GM21526 (cell line): Measurements from ENCODE around the gene CDH11.

Experiments
- ATAC-seq: cut with Tn5 transposase; IDR thresholded peaks from one replicate; pipeline ENCODE4 v1.9.1; 2021; ENCODE audit warnings: moderate library complexity; ENCODE audit not compliant: unreplicated experiment, low FRiP score

Gene CDH11

DNA sequence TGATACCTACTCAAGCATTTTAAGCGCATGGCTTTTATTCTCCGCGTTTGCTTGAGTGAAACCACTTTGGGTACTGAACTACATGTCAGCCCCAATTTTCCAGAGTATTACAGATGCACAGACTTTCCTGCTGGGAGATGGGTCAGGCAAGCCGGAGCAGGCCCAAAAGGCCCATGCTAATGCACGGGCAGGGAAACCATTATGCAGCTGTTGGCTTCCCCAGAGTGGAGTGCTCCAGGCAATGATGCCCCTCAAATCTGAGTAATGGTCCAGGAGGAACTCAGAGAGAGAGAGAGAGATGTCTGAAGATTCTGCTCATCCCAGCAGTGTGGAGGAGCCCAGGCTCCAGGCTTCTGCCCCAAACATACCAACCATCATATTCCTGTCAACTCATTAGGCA is 80.2 kb downstream of the CDH11 start:
- ATAC-seq = no peak

DNA sequence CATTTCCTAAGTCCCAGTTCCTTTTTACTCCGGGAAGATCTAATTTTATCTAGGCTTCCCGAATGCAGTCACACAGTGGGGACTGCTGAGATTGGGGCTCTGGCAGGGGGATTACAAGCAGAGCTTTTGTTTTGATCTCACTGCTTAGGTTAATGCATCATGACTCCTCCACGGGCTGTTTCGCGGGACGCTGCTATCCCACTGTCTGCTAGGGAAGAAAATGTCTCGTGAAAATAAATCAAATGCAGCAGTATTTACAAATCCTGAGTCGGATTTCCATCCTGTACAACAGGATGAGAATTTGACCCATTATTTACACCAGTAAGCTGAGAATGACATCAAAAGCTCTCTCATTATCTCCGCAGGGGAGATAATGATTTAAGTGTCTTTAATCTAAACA is 83.8 kb downstream of the CDH11 start:
- no peak for ATAC-seq

DNA sequence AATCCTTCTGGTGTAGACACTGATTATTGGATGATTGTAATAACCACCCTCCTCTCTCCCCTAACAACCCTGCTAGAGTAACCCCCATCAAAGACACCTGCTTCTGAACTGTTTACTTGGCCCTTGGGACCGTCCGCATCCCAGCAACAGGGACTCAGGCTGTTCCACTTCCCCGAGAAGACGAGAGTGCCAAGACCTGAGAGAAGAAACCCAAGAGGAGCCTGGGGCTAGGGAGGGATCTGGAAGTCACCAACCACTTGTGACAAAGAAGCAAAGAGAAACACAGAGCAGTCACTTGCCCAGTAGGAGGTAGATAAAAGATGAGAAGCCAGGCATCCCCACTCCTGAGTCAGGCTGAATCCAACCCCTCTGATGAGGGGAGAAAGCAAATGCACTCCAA is 84.3 kb downstream of the CDH11 start:
- ATAC-seq = no peak

DNA sequence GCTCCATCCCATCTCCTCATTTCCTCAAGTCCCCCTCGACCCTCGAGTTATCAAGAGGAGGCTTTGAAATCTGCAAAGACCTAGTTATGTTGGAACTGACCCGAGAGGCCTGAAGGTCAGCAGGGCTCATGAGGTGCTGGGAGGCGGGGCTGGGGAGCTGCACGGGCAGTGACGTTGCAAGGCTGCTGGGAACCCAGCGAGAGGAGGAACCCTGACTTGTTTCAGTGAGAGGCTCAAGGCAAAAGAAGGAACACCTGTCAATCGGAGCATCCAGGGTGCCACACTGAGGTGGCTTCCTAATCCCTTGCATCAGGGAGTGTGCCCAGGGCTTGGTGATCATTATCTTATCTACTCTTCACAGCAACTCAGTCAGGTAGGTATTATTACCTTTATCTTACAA is 86.9 kb downstream of the CDH11 start:
- no peak for ATAC-seq

DNA sequence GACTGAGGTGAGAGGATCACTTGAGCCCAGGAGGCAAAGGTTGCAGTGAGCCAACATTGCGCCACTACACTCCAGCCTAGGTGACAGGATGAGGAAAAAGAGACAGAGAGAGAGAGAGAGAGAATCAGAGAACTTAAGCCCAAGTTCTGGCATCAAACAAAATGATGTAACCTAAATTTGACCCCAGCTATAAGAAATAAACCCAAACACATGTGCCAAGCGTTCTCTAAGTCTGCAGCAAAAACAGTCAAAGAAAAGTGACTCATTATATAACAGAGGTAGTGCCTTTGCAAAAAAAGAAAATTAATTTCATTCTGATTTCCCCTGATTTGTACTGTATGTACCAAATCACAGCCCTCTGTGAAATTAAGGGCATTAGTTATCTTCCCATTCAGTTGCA is 89.5 kb downstream of the CDH11 start:
- ATAC-seq = no peak

DNA sequence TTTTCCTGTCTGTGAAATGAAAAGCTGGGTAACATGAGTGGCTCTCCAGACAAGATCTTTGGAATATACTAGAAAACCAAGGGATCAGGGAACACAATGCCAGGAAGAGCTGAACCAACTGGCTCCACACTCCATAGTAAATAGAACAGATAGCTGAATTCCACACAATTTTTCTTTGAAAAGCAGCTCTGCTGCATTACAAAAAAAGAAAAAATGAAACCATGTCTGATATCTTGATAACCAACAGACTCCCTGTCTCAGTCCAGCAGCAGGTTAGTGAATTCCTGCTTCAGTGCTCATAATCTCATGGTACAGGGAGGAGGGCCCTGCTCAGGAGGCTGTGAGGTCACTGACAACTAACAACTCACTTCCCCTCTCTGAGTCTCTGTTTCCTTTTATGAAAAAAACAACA is 97.1 kb downstream of the CDH11 start:
- no peak for ATAC-seq

DNA sequence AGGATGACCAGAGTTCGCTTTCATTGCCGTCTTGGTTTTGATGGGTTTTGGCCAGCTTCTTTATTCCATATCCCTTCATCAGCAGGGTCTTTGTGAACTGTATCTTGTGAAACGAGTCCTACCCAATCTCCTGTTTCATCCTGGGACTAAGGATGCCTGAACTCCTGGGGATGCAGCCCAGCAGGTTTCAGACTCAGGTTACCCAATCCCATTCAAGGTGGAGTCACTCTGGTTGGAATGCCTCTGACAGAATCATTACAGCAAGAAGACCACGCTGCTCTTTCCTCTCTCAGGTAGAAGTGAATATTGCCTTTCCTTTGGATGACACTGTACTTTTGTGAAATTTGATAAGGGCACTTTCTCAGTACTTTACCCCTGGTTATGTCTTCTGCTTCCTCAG is 98.1 kb downstream of the CDH11 start:
- ATAC-seq = no peak

DNA sequence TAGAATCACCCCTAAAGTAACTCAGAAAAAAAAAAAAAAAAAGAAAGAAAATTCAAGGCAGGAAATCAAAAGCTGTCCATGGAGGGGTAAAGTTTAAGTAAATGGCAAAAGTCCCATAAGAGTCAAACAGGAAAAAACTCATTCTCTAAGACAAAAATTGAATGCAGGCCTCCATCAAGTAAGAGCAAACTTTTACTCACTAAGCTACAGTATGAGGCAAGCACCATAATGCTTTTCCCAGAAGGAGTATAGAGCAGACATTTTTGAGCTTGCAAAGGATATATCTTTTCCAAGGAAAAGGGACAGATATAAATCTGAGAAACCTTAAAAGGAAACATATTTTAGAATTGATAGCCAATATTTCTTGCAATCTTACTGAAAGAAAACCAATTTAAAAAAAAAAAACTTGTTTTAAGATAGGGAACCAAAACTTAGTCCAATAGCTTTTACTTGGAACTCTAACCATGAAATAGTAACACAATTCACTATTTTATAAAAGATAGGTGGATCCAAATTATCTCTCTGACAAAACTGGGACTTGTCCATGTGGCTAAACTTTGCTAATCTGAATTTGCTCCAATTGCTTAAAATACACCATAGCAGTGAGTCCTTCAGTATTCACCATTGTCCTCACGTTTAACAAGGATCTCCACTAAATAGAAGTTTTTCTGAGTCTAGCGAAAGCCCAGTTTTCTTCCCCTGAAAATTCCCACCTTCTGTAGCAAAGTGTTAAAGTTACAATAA is 99.8 kb downstream of the CDH11 start:
- ATAC-seq = no peak

DNA sequence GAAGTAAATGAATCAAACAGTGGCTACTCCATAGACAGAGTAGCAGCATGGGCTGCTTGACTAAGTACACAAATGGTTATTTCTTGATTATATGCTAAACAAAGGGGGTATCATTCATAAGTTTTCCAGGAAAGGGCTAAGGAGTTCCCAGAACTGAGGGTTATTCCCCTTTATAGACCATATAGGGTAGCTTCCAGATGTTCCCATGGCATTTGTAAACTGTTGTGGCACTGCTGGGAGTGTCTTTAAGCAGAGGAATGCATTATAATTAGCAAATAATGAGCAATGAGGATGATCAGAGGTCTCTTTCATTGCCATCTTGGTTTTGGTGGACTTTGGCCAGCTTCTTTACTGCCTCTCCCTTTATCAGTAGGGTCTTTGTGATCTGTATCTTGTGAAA is 105.1 kb downstream of the CDH11 start:
- no peak for ATAC-seq

DNA sequence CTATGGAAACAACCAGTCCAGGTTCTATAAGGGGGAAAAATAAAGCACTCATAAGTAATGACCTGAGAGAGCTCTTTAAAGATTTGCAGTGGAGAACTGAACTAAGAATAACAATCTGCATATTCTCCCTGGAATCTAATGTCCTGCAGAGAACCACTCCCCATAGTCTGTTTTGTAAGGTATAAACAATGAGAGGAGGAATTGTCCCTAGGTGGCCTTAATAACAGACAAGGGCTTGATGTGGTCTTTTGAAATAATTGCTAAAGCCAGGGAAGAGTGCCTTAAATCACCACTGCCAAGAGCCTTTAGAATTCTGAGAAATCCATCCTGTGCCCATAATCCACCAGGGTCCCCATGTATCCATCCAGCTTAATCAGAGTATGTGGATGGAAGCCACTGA is 106.3 kb downstream of the CDH11 start:
- no peak for ATAC-seq

DNA sequence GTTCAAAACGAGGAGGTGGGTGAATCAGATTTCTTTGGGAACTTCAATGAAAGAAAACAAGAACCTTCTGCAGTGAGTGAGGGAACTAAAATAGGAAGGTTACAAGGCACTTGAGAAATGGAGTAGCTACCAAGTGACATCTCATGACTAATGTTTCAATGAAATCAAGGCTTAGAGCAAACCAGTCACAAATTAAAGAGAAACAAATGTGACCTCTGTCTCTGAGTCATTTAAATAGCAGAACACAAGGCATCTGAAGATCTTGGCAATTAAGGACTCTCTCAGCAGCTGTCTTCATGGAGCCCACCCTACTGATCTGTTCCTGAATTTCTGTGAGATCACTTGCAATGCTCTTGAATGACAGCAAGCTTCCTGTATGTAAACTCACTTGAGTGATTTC is 109.5 kb downstream of the CDH11 start:
- ATAC-seq = no peak

DNA sequence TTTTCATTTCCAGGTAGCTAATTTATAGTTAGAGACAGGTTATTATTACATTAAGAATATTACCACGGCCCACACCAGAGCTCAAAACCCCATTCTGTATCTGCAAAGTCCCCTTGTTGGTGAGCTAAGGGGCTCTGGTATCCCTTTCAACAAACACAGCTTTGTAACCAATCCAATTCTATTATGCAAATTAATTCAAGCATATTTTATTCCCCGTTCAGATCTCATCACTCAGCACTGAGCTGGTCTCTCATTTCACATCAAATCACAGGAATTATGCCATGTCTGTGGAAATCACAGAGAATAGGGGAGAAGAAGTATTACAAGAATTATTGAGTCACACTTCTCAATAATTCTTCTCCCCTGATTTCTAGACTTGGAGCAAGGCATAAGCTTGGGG is 111.7 kb downstream of the CDH11 start:
- ATAC-seq = no peak

DNA sequence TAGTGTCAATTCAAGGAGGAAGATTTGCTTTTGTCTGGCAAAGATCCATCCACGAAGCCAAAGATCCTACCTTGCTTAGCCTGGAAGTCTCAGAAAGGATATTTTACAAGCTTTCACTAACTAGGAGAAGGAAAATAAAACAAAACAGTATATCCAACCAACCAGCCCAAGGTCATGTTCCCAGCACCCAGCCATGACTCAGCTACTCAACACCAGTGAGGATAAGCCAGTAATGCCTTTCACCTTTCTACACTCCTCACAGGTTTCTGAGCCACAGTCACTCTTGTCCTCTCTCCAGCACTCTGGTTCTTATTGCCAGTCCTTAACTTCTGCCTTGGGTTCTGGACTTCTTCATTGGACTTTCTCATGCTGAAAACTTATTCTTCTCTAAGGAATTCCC is 116.2 kb downstream of the CDH11 start:
- no peak for ATAC-seq

DNA sequence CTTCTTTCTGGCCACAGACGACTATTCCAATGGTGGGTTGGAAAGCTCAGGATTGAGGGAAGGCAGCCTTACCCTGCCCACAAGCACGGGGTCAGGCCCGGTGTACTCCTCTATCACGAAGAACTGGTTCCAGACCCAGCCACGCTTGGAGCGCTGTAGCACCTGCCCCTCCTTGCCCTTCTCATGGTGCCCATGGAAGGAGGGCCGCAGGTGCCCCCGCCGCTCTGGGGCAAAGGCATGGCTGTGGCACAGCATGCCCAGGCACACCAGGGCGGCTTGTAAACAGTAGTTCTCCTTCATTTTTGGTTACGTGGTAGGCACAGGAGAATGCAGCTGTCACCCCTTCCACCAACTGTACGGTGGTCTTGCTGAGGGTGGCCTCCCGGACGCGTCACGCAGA is 117.3 kb downstream of the CDH11 start:
- no peak for ATAC-seq

DNA sequence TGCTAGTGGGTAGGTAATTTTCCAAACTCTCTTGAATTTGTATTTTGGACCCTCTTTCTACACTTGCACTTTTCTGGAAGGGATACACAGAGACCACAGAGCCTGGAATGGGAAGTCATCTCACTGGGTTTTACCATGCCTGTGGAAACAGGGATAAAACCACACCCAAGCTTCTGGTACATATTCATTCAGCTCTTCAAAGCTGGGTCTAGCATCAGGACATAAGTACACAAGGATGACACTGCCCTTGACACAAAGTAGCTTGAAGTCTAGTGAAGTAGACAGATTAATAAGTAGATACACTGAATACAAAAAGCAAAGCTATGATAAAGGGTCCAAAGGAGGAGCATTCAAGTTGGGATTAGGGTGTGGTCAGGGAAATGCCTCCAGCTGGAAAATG is 118.2 kb downstream of the CDH11 start:
- no peak for ATAC-seq

DNA sequence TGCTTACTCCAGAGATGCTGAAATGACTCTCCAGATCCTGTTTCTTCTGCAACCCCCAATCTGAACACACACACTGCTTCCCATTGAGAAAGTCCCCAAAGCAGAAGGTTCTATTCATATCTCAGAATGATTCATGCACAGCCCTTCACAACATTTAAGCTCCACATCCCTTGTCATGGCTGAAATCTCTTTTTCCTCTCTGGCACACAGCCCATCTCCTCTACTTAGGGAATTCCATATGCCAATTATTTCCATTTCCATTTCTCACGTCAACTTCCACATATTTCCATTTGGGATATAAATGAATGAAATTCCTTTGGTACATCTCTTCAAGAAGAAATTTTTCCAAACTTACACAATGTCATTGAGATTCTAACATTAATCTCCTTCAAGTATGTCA is 119.6 kb downstream of the CDH11 start:
- no peak for ATAC-seq

DNA sequence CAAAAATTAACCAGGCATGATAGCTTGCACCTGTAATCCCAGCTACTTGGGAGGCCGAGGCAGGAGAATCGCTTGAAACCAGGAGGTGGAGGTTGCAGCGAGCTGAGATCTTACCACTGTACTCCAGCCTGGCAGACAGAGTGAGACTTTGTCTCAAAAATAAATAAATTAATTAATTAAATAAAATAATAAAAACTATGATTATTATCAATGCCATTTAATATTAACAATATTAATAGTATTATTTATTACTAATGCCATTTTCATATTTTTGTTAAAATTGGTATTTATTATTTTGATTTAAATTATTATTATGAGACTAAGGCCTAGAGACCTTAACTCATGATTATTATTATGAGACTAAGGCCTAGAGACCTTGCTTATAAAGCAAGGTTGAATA is 121.2 kb downstream of the CDH11 start:
- ATAC-seq = no peak

DNA sequence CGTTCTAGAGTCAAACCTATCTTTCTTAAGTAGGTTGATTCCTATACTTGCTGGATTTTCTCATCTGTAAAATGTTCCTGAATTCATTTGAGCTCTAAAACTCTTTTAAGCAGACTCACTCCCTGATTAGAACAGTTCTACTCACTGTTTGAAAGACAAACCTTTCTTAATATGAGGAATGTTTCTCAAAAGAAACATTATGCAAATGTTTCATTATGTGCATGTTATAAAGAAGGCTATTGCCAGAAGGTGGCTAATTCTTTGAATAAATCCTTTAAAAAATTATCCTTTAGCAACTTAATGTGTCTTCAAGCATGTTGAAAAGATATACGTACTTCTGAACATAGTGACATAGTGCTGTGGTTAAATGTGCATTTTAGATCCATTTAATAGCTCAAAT is 124.1 kb downstream of the CDH11 start:
- ATAC-seq = no peak

DNA sequence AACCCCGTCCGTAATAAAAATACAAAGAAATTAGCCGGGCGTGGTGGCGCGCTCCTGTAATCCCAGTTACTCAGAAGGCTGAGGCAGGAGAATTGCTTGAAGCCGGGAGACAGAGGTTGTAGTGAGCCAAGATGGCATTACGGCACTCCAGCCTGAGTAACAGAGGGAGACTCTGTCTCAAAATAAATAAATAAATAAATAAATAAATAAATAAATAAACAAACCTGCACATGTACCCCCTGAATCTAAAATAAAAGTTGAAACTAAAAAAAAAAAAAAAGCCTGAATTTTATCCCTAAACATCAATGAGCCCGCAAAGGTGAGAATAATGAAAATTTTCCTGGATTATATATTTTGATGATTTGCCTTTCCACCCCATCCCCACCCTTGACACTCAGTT is 124.7 kb downstream of the CDH11 start:
- ATAC-seq = no peak

DNA sequence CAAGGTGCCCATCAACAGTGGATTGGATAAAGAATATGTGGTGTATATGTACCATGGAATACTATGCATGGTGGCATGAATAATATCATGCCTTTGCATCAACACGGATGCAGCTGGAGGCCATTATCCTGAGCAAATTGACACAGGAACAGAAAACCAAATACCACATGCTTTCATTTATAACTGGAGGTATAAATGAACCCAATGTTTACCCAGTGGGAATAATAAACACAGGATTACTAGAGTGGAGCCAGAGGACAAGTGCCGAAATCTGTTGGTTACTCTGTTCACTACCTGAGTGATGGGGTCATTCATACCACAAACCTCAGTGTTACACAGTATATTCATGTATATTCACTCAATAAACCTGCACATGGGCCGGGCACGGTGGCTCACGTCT is 125.2 kb downstream of the CDH11 start:
- ATAC-seq = no peak

DNA sequence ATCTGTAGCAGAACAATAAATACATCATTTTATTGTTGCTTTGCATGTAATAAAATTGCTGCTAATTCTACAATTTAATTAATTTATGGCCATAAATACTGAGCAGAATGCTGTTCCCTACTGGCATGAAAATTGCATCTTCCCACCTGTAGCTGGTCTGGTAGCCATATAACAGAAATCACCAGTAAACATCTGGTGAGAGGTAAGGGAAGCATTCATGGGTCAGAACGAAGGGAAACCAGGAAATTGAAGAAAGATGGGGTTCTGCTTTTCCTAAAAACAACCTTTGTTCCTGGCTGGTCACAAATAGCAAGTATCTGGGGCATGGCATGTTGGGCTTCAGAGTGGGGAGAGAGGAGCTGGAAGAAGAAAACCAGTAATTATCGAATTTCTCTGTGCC is 128.4 kb downstream of the CDH11 start:
- ATAC-seq = no peak

DNA sequence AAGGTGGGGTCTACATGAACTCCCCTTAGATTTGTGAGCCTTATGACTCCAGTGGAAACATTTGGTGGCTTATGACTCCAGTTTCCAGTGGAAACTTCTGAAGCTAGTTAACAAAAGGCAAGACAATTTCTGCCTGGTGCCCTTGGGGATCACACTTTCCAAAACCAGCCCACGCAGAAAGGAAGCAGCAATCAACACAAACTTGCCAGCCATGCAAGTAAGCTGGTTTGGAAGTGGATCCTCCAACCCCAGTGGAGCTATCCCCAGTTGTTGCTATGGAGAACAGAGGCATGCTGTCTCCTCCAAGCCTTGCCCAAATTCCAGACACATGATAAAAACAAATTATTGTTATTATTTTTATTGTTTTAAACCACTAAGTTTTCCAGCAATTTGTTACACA is 130.9 kb downstream of the CDH11 start:
- ATAC-seq = no peak

DNA sequence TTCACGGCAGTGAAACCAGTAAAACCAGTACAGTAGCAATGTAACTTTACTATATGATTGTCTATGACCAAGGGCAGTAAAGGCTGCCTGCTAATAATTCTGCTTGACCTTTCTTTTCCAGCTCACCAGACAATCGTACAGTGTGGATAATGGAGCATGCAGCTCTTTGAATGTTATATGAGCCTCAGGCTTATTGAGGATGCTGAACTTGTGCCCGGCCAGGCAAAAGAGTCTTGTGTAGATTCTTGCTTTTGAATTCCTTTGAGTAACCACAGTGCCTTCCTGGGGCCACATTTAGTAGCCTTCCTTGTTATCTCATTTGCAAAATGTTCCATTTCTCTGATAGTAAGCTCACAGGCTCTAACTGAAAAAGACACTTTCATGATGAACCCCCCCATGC is 131.8 kb downstream of the CDH11 start:
- no peak for ATAC-seq
